Peyer's patch (tissue), 4 donors: ENCODE measurements around the gene FRMPD2.

Experiments
- POLR2A ChIP-seq, 2 donors: fragments of 450-650 bp; IDR thresholded peaks; one replicate each; pipeline ENCODE4 v1.5.1; 2017; ENCODE audit warnings: antibody characterized with exemption in 2 of 2, mild to moderate bottlenecking in 2 of 2, moderate library complexity in 2 of 2
- TF ChIP-seq, protein P1 (sequence below), 6 experiments: fragments of 450-650 bp in 4 of 6; fragments of 200-600 bp in 2 of 6; sonication (generic) in 1 of 6; IDR thresholded peaks; one replicate each; pipeline ENCODE4 v1.5.1; 2017 to 2019; ENCODE audit warnings: antibody characterized with exemption in 6 of 6, mild to moderate bottlenecking in 3 of 6, moderate library complexity in 1 of 6

DNA sequence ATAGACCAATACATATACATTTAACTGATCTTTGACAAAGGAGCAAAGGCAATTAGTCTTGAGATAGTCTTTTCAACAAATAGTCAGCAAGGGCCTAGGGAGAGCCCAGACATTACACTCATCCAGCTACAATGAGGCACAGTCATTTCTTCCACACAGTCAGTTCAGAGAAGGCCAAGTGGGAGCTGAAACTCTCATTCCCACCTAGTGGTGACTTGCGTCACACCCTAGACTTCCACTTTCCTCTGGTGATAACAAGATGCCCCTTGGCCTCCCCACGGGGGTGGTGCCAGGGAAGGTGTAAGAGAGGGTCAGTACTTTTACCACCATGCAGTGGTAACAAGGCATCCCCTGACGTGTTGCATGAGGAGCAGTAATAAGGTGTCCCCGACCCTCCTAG, 8.0 kb downstream of the FRMPD2 start:
- TF ChIP-seq, protein P1, sequence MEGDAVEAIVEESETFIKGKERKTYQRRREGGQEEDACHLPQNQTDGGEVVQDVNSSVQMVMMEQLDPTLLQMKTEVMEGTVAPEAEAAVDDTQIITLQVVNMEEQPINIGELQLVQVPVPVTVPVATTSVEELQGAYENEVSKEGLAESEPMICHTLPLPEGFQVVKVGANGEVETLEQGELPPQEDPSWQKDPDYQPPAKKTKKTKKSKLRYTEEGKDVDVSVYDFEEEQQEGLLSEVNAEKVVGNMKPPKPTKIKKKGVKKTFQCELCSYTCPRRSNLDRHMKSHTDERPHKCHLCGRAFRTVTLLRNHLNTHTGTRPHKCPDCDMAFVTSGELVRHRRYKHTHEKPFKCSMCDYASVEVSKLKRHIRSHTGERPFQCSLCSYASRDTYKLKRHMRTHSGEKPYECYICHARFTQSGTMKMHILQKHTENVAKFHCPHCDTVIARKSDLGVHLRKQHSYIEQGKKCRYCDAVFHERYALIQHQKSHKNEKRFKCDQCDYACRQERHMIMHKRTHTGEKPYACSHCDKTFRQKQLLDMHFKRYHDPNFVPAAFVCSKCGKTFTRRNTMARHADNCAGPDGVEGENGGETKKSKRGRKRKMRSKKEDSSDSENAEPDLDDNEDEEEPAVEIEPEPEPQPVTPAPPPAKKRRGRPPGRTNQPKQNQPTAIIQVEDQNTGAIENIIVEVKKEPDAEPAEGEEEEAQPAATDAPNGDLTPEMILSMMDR (IDR thresholded peaks at IDR 0.05): no peak
- no peak for TF ChIP-seq POLR2A (IDR thresholded peaks at IDR 0.05)
